HUES64 (cell line): Measurements from ENCODE around the gene TMEM119.
"Not testable (repeated sequence)": the region's sequence is repeated elsewhere in the genome, so short reads cannot be mapped to it uniquely, and the experiment has no call there.

Source experiments
- H3K27ac ChIP-seq: 2 replicates; pipeline ENCODE4 v1.7.0; 2013; ENCODE audit warnings: low read depth, low read length, inconsistent platforms
- H3K27me3 ChIP-seq: 2 replicates; pipeline ENCODE4 v1.6.1; 2013; ENCODE audit warnings: mild to moderate bottlenecking, low read length; ENCODE audit not compliant: insufficient read depth
- H3K36me3 ChIP-seq: 2 replicates; pipeline ENCODE4 v1.6.1; 2013; ENCODE audit warnings: mild to moderate bottlenecking, low read length; ENCODE audit not compliant: insufficient read depth
- H3K4me1 ChIP-seq: 2 replicates; pipeline ENCODE4 v1.6.1; 2013; ENCODE audit warnings: mild to moderate bottlenecking, low read length, moderate library complexity; ENCODE audit not compliant: insufficient read depth
- H3K4me3 ChIP-seq: 2 replicates; pipeline ENCODE4 v1.5.1; 2013; ENCODE audit warnings: mild to moderate bottlenecking, low read length, moderate library complexity
- H3K9ac ChIP-seq: 2 replicates; pipeline ENCODE4 v1.6.1; 2013; ENCODE audit warnings: mild to moderate bottlenecking, low read depth, low read length
- H3K9me3 ChIP-seq: 2 replicates; pipeline ENCODE4 v1.6.1; 2013; ENCODE audit warnings: low read depth, low read length; ENCODE audit not compliant: insufficient read depth
- WGBS: fragments of 150-250, 120-280 bp; methylation state at CpG from one replicate; pipeline ENCODE4 v1.1.7; 2013; ENCODE audit warnings: missing lambda C conversion rate; 5-methylcytosine and 5-hydroxymethylcytosine counted together

Gene TMEM119

DNA sequence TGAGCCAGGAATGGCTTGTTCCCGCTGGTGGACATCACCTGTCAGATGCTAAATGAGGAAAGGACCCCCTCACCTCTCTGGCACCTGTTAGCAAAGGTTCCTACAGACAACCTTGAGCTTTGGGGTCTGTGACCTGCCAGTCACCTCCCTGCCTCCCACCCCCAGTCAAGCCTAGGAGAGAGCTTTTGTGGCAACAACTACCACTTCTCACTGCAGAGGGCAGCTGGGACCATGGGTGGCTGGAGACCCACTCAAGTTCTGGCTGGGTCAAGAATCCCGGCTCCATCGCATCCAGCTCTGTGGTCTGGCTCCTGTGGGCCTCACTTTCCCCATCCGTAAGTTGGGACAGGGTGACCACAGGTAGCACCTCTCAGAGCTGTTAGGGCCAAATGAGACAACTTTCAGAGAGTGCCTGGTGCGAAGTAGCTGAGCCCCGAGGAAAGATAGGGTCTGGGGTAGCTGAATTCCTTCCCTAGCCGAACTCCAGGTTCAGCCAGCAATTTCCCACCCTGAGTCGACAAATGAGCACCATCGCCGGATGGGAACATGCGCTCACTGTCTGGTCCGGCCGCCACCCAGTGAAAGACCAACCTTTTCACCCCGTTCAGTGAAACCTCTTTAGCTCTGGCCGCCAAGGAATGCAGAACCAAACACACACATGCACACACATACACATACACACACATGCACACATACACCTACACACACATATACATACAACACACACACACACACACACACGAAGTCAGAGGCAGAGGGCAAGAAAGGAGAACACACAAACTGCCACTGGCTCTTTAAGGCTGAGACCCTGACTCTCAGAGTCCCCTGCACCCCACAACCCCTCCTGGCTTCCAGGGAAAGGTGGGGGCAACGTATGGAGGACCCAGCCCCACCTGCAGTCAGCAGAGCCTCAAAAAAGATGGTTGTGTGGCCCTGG lies 1.9 kb downstream of the TMEM119 start:
- no peaks in the 10 kb centered on the region for H3K9me3 ChIP-seq
- H3K36me3 ChIP-seq, result no peaks in the 10 kb centered on the region
- 87% methylated on average over 17 of the region's 17 CpGs for WGBS
- no peak overlapping the region for H3K9ac ChIP-seq
- H3K4me1 ChIP-seq, result no peaks in the 10 kb centered on the region
- H3K4me3 ChIP-seq, result no peak overlapping the region
- no peak overlapping the region for H3K27ac ChIP-seq
- no peaks in the 10 kb centered on the region for H3K27me3 ChIP-seq

DNA sequence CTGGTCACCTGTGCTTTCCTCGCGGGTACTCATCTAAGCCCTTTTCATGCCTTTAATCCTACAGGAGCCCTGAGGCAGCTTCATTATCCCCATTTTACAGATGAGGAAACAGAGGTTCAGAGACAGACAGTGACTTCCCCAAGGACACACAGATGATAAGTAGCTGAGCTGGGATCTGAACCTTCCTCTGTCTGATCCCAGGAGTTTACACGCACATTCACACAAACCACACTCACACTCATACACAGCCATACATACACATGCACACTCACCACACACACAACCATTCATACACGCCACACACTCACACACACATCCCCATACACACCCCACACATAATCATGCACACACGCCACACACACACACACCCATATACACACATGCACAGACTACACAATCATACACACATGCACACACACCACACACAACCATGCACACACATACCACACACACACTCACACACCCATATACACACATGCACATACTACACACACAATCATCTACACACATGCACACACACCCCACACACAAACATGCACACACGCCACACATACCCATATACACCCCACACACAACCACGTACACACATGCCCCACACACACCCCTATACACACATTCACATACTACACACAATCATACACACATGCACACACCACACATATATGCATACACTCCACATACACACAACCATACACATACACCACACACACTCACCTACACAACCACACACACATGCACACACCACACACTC lies 2.7 kb downstream of the TMEM119 start:
- Histone ChIP-seq H3K9me3 (no peaks in the 10 kb centered on the region), H3K36me3 (no peaks in the 10 kb centered on the region), H3K9ac (no peak overlapping the region), H3K27me3 (no peaks in the 10 kb centered on the region), H3K4me1 (no peaks in the 10 kb centered on the region), H3K4me3 (no peak overlapping the region), H3K27ac (no peak overlapping the region)
- 92% methylated on average over 7 of the region's 7 CpGs for WGBS

DNA sequence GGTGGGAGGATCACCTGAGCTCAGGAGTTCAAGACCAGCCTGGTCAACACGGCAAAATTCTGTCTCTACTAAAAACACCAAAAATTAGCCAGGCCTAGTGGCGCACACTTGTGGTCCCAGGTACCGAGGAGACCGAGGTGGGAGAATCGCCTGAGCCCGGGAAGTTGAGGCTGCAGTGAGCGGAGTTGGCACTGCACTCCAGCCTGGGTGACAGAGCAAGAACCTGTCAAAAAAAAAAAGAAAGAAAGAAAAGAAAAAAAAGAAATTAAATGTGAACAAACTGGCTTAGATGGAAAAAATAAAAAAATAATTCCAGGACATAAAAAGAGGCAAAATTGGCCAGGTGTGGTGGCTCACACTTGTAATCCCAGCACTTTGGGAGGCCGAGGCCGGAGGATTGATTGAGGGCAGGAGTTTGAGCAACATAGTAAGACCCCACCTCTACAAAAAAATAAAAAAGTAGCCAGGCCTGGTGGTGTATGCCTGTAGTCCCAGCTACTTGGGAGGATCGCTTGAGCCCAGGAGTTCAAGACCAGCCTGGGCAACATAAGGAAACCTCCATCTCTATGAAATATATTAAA lies 3.5 kb downstream of the TMEM119 start:
- Histone ChIP-seq H3K9ac (no peak overlapping the region), H3K4me1 (no peaks in the 10 kb centered on the region), H3K9me3 (no peaks in the 10 kb centered on the region), H3K36me3 (no peaks in the 10 kb centered on the region), H3K4me3 (no peak overlapping the region), H3K27me3 (no peaks in the 10 kb centered on the region), H3K27ac (no peak overlapping the region)
- 96% methylated on average over 10 of the region's 10 CpGs for WGBS

- Histone ChIP-seq H3K4me3 (no peak overlapping the region), H3K27ac (no peak overlapping the region), H3K9ac (no peak overlapping the region)
Measured at GRCh38 chr12:108592033-108592909, 5.6 kb downstream of the TMEM119 start.

DNA sequence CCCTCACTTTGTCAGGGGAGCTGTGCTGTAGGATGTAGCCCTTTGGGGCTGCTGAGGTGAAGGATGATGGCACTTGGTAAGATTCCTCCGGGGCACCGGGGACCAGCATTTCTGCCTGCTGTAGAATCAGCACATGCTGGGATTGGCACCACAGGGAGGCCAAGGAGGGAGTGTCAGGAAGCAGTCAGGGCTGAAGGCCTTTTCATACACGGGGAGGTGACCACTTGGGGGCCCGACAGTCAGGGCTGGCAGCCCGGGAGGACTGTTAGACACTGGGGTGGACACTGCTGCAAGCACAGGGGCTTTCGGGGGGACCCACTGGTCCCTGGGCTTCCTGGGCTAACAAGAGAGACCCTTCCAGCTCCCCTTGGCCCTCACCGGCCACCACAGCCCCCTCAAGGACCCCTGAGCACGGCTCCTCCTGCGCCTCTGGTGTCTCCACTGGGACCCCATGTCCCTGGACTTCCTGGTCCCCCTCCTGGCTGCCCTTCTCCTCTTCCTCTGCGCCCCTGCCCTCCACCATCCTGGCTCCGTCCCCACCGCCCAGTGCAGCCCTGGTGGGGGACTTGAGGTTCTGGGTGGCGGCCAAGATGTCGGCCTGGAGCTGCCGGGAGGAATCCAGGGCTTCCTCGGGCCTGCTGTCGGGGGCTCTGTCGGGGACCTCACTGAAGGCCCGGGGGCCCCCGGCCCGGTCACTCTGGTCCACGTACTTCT lies 6.5 kb downstream of the TMEM119 start:
- no peaks in the 10 kb centered on the region for H3K36me3 ChIP-seq
- no peak overlapping the region for H3K9ac ChIP-seq
- no peak overlapping the region for H3K27ac ChIP-seq
- H3K9me3 ChIP-seq, result no peaks in the 10 kb centered on the region
- WGBS, result 89% methylated on average over 22 of the region's 22 CpGs
- H3K4me3 ChIP-seq, result no peak overlapping the region
- H3K27me3 ChIP-seq, result no peaks in the 10 kb centered on the region
- peaks cover 4% of the 10 kb centered on the region; the same call in 1 of the 2 replicates for H3K4me1 ChIP-seq

More at GRCh38 chr12:108592033-108592909, 5.6 kb downstream of the TMEM119 start:
- Histone ChIP-seq H3K27me3 (no peaks in the 10 kb centered on the region), H3K4me1 (peaks cover 4% of the 10 kb centered on the region; the same call in 1 of the 2 replicates), H3K9me3 (no peaks in the 10 kb centered on the region), H3K36me3 (no peaks in the 10 kb centered on the region)
- WGBS, result 95% methylated on average over 24 of the region's 25 CpGs

DNA sequence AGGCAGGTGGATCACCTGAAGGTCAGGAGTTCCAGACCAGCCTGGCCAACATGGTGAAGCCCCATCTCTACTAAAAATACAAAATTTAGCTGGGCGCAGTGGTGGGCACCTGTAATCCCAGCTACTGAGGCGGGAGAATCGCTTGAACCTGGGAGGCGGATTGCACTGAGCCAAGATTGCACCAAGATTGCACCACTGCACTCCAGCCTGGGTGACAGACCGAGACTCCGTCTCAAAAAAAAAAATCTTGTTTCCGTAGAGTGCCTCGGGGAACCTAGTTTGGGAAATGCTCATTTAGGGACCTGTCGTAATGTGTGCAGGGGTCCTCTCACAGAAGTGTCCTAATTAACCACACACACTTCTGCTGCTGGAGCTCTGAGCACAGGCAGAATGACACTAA lies 7.4 kb downstream of the TMEM119 start:
- H3K9ac ChIP-seq, H3K4me1 ChIP-seq, H3K36me3 ChIP-seq, H3K27ac ChIP-seq, H3K9me3 ChIP-seq, H3K27me3 ChIP-seq, H3K4me3 ChIP-seq: not testable (repeated sequence)
- 96% methylated on average over 9 of the region's 9 CpGs for WGBS

DNA sequence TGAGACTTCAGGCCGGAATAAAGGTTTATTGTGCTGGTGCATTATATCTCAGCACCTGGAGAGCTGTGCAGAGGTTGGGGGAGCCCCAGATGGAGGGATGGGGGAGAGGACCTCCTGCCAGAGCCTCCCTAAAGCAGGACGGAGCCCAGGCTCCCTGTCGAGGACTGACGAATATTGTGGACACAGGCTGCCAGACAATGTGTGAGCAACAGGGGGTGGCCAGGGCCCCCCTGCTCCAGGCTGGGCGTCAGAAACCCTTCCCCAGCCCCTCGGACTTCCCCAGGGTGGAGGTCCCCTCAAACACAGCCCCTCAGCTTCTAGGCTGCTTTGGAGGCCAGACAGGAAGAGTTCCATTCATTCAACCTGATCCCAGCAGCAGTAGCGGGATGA lies 8.0 kb downstream of the TMEM119 start:
- Histone ChIP-seq H3K9ac (no peak overlapping the region), H3K36me3 (no peaks in the 10 kb centered on the region), H3K4me1 (peaks cover 4% of the 10 kb centered on the region; the same call in 1 of the 2 replicates), H3K9me3 (no peaks in the 10 kb centered on the region), H3K4me3 (no peak overlapping the region), H3K27ac (no peak overlapping the region), H3K27me3 (no peaks in the 10 kb centered on the region)
- 72% methylated on average over 7 of the region's 7 CpGs for WGBS

DNA sequence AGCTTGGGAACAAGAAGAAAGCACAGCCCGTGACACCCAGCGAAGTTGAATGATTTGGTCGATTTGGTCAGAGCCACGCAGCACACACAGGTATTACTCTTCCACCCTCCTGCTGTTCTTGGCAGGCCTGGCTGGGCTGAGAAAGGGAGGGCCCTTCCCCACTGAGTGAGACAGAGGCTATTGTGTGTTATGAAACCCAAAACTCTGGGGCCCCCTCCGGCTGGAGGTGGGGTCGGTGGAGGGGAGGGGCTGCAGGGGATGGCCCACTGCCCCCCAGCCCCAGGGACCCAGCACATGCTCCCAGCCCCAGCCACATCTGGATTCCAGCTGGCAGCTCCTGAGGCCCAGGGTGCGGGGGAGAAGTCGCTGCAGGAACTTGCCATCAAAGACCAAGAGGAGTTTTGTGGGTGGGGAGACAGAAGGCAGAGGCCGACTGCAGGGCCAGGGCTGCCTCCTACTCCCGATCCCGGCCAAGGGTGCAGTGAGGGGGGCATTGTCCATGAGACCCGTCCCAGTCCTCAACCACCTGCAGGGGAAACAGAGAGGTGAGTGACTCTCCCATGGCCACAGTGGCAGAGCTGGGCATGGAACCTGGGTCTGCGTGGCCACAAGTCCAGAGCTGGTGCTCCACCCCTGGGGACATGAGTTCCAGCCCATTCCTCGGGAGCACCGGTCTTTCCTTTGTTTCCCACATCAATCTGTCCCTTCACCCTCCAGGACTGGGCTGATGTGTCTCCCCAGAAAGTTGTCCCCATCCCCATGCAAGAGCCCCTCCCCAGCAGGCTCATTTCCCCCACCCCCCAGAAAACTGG lies 8.7 kb downstream of the TMEM119 start:
- Histone ChIP-seq H3K9me3 (no peaks in the 10 kb centered on the region), H3K36me3 (no peaks in the 10 kb centered on the region), H3K9ac (0 out of 2 replicates have a peak overlapping the region, but pooled peaks have one; percentile 24), H3K4me3 (no peak overlapping the region), H3K27me3 (no peaks in the 10 kb centered on the region), H3K4me1 (peaks cover 4% of the 10 kb centered on the region; the same call in 1 of the 2 replicates), H3K27ac (no peak overlapping the region)
- WGBS, result 51% methylated on average over 14 of the region's 15 CpGs

DNA sequence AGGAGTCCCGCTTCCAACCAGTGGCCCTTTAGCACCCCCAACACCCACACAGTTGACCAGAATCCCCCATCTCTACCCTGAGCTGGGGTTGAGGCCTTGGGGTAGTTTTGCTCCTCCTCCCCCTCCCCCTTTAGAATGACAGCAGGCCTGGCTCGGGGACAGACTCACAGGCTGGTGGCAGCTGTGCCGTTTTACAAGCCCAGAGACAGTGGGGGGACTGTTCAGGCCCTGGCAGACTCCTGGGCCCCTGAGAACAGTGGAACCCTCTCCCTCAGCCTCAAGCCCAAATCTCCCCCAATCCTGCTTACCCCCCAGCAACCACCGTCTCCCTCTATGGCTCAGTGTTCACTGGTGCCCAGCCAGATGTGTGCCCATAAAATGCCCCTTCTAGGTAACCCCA lies 10.1 kb downstream of the TMEM119 start:
- 81% methylated on average over 4 of the region's 4 CpGs for WGBS
- Histone ChIP-seq H3K27me3 (no peaks in the 10 kb centered on the region), H3K27ac (no peak overlapping the region), H3K4me1 (peaks cover 4% of the 10 kb centered on the region; the same call in 1 of the 2 replicates), H3K9ac (no peak overlapping the region), H3K36me3 (no peaks in the 10 kb centered on the region), H3K4me3 (no peak overlapping the region), H3K9me3 (no peaks in the 10 kb centered on the region)
